Transverse colon (tissue), 4 donors: ENCODE results near the gene AIG1. TPM values are rescaled to one million over a fixed set of nuclear protein-coding genes. Genes with fewer than 3 reads are reported as not detected.

Source experiments
- DNase-seq: peaks from one replicate; pipeline ENCODE4 v3.0.0-alpha.2; 2019
- H3K27ac ChIP-seq, 4 donors: fragments of 200-600 bp; sonication (generic); 2 replicates each; pipeline ENCODE4 v1.5.1; 2016 to 2018; ENCODE audit warnings: inconsistent platforms in 4 of 4
- H3K27me3 ChIP-seq: fragments of 200-600 bp; sonication (generic); 2 replicates; pipeline ENCODE4 v1.5.1; 2017; ENCODE audit warnings: inconsistent platforms
- H3K36me3 ChIP-seq, 4 donors: fragments of 200-600 bp; sonication (generic); 2 replicates each; pipeline ENCODE4 v1.5.1; 2017 to 2019; ENCODE audit warnings: inconsistent platforms in 4 of 4
- H3K4me1 ChIP-seq, 4 donors: fragments of 200-600 bp; sonication (generic); 2 replicates each; pipeline ENCODE4 v1.5.1; 2017 to 2020; ENCODE audit warnings: inconsistent platforms in 4 of 4
- H3K4me3 ChIP-seq, 4 donors: fragments of 200-600 bp; sonication (generic); 1 replicate in 1 of 4; 2 replicates in 3 of 4; pipeline versions ENCODE4 v1.5.1 to v1.6.1; 2017 to 2019; ENCODE audit warnings: inconsistent platforms in 4 of 4
- H3K9me3 ChIP-seq, 2 donors: fragments of 200-600 bp; sonication (generic); 2 replicates each; pipeline ENCODE4 v1.5.1; 2017 to 2019; ENCODE audit warnings: inconsistent platforms in 2 of 2
- CTCF ChIP-seq, 5 experiments: fragments of 200-600 bp in 3 of 5; fragments of 450-650 bp in 2 of 5; sonication (generic) in 3 of 5; IDR thresholded peaks; 1 replicate in 2 of 5; 2 replicates in 3 of 5; pipeline ENCODE4 v1.5.1; 2016 to 2017; ENCODE audit warnings: antibody characterized with exemption in 5 of 5, inconsistent platforms in 3 of 5, mild to moderate bottlenecking in 2 of 5, moderate library complexity in 1 of 5
- EP300 ChIP-seq: sonication (generic); formaldehyde crosslinking; IDR thresholded peaks from one replicate; pipeline ENCODE4 v1.6.1; 2017; ENCODE audit warnings: antibody characterized with exemption, low read depth
- POLR2A ChIP-seq: fragments of 450-650 bp; IDR thresholded peaks from one replicate; pipeline ENCODE4 v1.6.1; 2016; ENCODE audit warnings: antibody characterized with exemption, mild to moderate bottlenecking, moderate library complexity
- POLR2AphosphoS5 ChIP-seq, 3 donors: sonication (generic); formaldehyde crosslinking; IDR thresholded peaks; one replicate each; pipeline ENCODE4 v1.6.1; 2016; ENCODE audit warnings: antibody characterized with exemption in 3 of 3
- WGBS, 2 donors: methylation state at CpG; one replicate each; pipeline ENCODE4 v1.1.5; 2018; ENCODE audit warnings: low coverage in 1 of 2; 5-methylcytosine and 5-hydroxymethylcytosine counted together
- in situ Hi-C, 4 donors: fragments of 200-750 bp; cut with MboI; loops; one replicate each; pipeline versions ENCODE4 v1.15.0 to v1.15.1; 2017; ENCODE audit warnings: low sequenced_read_pairs in 3 of 4, low pct_ligation_motif_present in 1 of 4, low pct_unique_long_range_greater_than_20kb in 1 of 4
- intact Hi-C: fragments of 100-400 bp; cut with DNase I; formaldehyde crosslinking; loops from one replicate; pipeline ENCODE4 v1.15.1; 2023; ENCODE audit warnings: low total_unique reads
- total RNA-seq, 4 donors: library from RNA; depleted of rRNA; stranded (reverse); fragments of >200 nt; gene quantifications; one replicate each; pipeline ENCODE4 v1.1.0, GENCODE V29; 2016

AIG1 gene
- total RNA-seq, 4 donors from 2014 or later: 16.5 to 38.2 (median 21.6) TPM

GRCh38 chr6:143376861-143377260 is 316.2 kb downstream of the AIG1 start:
- no peak for TF ChIP-seq POLR2AphosphoS5 (IDR thresholded peaks at IDR 0.05)
- no peak for TF ChIP-seq EP300
- no peak for TF ChIP-seq CTCF (IDR thresholded peaks at IDR 0.05)
- no peak for TF ChIP-seq POLR2A
- H3K27me3 ChIP-seq: no peaks in the 10 kb centered on the region
- H3K36me3 ChIP-seq: no peaks in the 10 kb centered on the region
- no peak overlapping the region for H3K27ac ChIP-seq
- in situ Hi-C loops (no loop called here), intact Hi-C loops (no loop called here)
- no peak overlapping the region for H3K4me3 ChIP-seq
- no peak for DNase-seq
- H3K4me1 ChIP-seq: no peaks in the 10 kb centered on the region
- no peaks in the 10 kb centered on the region for H3K9me3 ChIP-seq

- TF ChIP-seq CTCF (IDR thresholded peaks at IDR 0.05) (no peak), EP300 (no peak), POLR2AphosphoS5 (IDR thresholded peaks at IDR 0.05) (no peak), POLR2A (no peak)
- no peak for DNase-seq
- Histone ChIP-seq H3K27me3 (no peaks in the 10 kb centered on the region), H3K27ac (no peak overlapping the region), H3K36me3 (no peaks in the 10 kb centered on the region), H3K9me3 (no peaks in the 10 kb centered on the region), H3K4me1 (no peaks in the 10 kb centered on the region), H3K4me3 (no peak overlapping the region)
- in situ Hi-C loops: no loop called here
- intact Hi-C loops: no loop called here
- 70 to 91% methylated on average over 2 of the region's 2 CpGs for WGBS, 2 donors
Measured at GRCh38 chr6:143385636-143386035, 324.9 kb downstream of the AIG1 start.

- no peak overlapping the region for H3K4me3 ChIP-seq
- in situ Hi-C loops: no loop called here
- 83 to 92% methylated on average over 2 to 3 of the region's 3 CpGs for WGBS, 2 donors
- intact Hi-C loops: no loop called here
- H3K27me3 ChIP-seq: no peaks in the 10 kb centered on the region
- H3K9me3 ChIP-seq: no peaks in the 10 kb centered on the region
- DNase-seq: no peak
- no peak overlapping the region for H3K27ac ChIP-seq
- TF ChIP-seq EP300 (no peak), CTCF (IDR thresholded peaks at IDR 0.05) (no peak), POLR2A (no peak), POLR2AphosphoS5 (IDR thresholded peaks at IDR 0.05) (no peak)
- H3K36me3 ChIP-seq: no peaks in the 10 kb centered on the region
- H3K4me1 ChIP-seq: no peaks in the 10 kb centered on the region
Measured at GRCh38 chr6:143390278-143390677, 329.6 kb downstream of the AIG1 start.

Other genes starting within 250 kb of the AIG1 start
- gene HIVEP2, start 115.7 kb upstream of the AIG1 start, total RNA-seq: 10 to 100 TPM in 3 of 4 donors, 1 to 10 TPM in 1; 10.0 to 22.5 (median 13.7) TPM